Measurements from ENCODE around the gene HDLBP.

Gene HDLBP

GRCh38 chr2:241315093-241315878 is at the start of gene HDLBP:
Gene HDLBP, minus strand, starts transcription at chr2:241315672. Its CDS starts 48,803 bp downstream, at chr2:241266869.
- peak; percentile 99 for DNase-seq (ENCODE audit: low spot score)

DNA sequence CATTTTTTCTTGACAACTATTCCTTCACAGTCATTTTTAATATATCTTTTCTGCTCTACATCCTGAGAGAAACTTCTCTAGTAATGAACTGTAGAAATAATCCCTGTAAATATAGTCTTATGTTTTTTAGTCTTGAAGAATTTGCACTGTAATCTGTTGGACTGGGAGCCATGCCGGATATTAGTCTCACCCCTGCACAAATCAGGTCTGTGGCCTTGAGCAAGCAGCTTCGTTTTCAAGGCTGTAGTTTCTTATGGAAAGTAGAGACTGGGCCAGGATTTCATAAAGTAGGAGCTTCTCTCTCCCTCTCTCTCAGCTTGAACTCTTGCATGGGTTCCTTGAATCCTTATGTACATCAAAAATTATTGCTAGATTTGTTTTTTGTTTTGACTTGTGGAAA is 49.3 kb upstream of the HDLBP start:
- no peak for DNase-seq (ENCODE audit: low spot score)

GRCh38 chr2:241363426-241363825 is 48.0 kb upstream of the HDLBP start:
- DNase-seq (ENCODE audit: low spot score): peak; percentile 34

DNA sequence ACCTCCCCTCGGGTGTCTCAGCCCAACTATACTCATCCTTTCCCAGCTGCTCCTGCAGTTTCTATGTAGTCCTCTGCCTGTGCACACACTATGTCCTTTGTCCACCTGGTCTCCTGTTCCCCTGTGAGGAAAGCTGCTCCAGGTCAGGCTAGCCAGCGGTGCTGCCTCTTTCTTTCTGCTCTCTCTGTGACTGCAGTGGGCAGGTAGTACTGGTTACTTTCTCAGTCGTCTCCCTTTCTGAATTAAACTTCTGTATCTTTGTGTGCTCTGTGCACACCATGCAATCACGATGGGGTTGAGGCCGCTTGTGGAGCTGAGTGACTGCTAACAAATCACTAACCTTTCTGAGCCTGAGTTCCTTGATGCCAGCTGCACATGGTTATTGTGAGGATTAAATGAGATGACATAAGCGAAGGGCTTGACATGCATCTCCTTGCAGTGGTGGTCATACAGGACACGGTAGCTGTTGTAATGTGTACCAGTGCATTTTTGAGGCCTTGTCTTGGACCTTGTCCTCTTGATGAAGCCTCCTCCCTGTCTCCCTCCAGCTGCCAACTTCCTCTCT is 44.1 kb upstream of the HDLBP start:
- no peak for DNase-seq (ENCODE audit: low spot score)

DNA sequence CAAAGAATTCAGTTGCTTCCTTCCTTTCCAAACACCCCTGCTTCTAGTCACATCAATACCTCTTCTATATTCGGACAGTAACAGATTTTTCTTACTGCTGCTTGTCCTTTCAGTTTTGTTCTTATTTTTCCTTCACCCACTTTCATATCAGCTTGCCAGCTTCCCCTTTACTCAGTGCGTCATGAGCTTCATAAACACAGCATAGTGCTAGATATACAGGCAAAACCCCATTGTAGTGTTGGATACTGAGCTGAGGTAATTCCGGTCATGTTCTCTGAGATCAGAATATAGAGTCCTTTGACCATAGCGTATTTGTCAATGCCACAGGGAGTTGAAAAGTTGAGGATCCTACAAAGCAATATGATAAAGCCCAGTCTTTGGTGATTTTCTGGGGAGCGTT is 43.0 kb upstream of the HDLBP start:
- no peak for DNase-seq (ENCODE audit: low spot score)

GRCh38 chr2:241357531-241357930 is 42.1 kb upstream of the HDLBP start:
- DNase-seq (ENCODE audit: low spot score): no peak

GRCh38 chr2:241356871-241357260 is 41.4 kb upstream of the HDLBP start:
- DNase-seq (ENCODE audit: low spot score): no peak

DNA sequence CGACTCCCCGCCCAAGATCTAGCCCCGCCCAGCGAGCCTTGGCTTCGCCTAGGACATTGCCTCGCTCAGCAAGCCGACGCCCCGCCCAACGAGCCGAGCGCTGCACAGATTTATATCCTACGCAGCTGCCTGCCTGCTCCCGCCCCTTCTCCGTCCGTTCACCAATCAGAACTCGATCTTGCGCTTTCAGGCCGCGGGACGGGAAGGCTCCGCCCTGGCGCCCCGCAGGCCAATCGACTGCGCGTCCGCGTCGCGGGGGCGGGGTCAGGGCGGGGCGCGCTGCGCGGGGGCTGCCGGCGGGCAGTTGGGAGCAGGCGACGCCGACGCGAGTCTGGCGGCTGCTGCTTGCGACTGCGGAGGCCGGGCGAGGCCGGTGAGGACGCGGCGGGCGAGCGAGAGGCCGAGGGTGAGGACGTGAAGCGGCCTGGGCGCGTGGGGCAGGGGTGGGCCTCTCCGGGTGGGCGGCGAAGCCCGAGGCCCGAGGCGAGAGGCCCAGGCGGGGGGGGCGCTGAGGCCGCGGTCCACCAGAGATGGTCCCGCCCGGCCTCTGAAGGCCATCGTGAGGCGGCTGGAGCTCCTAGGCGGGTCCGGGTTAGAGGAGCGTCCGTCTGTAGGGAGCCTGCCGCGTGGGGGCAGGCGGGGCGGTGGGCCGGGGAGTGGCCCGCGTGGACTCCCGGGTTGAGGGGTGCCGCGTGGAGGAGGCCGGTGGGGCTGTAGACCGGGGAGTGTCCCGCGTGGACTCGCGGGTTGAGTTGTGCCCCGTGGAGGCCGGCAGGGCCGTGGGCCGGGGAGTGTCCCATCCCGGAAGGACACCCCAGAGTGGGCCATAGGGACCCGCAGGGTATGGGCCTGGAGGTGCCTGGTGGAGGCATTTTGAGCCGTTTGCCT is 40.8 kb upstream of the HDLBP start, which contains the start of gene FARP2:
FARP2 (plus strand) TSS at position 303 of the 888 bp plus-strand sequence. CDS start 16,823 bp downstream, outside the sequence.
- peak; percentile 96 for DNase-seq (ENCODE audit: low spot score)

GRCh38 chr2:241354668-241355658 is 39.5 kb upstream of the HDLBP start:
- no peak for DNase-seq (ENCODE audit: low spot score)

GRCh38 chr2:241352227-241352626 is 36.8 kb upstream of the HDLBP start:
- DNase-seq (ENCODE audit: low spot score): no peak

- no peak for DNase-seq (ENCODE audit: low spot score)
These were observed 36.2 kb upstream of the HDLBP start for GRCh38 chr2:241351640-241352031.

DNA sequence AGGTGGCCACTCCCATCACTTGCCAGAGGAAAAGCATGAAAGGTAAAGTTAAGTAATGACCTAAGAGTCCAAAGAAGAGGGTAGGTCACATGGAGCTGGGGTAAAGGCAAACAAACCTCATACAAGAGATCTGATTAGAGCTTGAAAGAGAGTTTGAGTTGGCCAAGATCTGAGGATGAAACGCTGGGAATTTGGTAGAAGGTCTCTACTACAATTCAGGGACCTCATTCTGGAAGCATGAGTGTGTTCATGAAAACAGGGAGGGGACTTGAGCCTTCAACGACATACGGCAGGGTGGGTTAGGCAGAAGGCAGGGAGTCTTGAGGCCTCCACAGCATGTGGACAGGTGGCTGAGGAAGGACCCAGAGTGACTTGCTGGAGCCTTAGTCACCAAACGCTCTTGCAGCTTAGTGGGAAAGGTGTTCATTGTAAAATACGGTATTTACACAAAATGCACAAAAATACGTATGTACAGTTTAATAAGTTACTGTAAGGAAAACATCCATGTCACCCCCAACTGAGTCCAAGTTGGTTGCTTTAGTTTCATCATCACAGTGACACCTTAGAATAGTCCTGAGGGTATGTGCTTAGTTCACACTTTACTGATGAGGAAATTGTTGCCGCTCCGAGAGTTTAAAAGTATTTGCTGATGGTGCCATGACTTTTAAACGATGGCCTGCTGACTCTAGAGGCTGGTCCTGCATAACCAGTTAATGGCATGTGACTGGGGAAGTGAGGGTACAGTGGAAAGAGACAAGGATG is 35.6 kb upstream of the HDLBP start:
- DNase-seq (ENCODE audit: low spot score): no peak

GRCh38 chr2:241350530-241350877 is 35.0 kb upstream of the HDLBP start:
- no peak for DNase-seq (ENCODE audit: low spot score)

DNA sequence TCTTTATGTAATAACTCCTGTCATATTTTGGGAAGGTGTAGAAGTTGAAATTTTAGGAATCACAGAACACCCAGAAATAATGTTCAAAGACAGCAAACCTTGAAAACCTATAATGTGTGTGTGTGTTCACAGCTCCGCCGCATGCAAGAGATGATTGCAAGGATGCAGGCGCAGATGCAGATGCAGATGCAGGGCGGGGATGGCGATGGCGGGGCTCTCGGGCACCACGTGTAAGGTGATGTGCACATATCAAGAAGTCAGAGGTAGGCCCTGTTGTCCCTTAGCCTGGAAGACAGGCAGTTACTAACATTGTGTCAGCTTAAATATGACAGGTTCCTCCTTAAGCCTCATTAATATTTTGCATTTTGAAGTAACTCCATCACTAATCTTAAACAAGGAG is 34.5 kb upstream of the HDLBP start:
- no peak for DNase-seq (ENCODE audit: low spot score)

- DNase-seq (ENCODE audit: low spot score): no peak
These were observed 29.6 kb upstream of the HDLBP start for GRCh38 chr2:241344925-241345651.

DNA sequence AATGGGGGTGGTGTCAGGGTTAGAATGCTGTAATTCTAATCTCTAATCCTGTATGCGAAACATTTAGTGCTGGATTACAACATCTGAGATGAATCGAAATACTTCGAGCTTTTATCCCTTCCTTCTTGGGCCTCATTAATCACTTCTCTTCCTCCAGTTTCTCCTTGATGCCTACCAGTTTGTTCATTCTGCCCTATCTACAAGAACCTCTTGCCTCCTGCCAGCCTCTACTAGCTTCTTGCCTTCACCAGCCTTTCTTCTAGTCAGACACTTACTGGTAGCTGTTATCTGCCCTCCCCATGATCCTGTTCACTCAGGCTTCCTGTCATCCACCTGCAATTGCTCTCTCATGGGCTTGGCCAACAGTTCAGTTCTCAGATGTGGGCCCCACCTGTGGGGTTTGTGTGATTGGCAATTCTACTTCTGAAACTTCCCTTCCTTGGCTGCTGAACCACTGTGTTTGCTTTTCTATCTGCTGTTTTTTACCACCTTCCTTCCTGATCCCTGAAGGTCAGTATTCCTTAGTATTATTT is 25.2 kb upstream of the HDLBP start:
- DNase-seq (ENCODE audit: low spot score): no peak

DNA sequence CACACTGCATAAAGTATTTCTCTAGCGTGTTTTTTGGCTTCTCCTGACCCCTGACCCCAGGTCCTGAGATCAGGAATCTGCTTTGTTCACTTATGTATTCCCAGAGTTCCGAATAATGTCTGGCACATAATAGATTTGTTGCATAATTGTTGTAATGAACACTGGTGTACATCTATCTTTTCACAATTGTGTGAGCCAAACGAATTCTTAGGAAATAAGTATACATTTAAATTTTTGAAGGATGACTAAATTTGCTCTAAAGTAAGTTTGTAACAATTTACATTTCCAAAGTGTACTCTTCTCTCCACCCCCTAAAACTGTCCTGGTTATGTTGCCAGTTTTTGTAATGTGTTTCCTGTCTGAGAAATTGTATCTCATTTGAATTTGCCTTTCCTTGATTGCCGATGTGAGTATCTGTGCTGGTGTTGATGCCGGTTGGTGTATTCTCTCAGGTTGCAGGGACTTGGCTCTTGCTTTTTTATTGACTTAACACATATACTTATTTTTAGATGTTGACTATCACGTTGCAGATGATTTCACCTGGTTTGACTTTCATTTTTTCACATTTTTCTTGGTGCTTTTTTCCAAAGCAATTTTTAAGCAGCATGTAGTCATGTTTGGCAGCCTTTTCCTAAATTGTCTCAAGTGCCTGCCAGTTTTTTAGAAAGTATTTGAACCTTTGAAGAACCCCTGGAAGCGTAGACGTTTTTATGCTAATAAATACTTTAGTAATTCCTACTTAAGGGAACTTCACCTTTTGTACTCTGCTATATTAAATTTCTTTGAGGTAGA is 24.6 kb upstream of the HDLBP start:
- DNase-seq (ENCODE audit: low spot score): no peak

DNA sequence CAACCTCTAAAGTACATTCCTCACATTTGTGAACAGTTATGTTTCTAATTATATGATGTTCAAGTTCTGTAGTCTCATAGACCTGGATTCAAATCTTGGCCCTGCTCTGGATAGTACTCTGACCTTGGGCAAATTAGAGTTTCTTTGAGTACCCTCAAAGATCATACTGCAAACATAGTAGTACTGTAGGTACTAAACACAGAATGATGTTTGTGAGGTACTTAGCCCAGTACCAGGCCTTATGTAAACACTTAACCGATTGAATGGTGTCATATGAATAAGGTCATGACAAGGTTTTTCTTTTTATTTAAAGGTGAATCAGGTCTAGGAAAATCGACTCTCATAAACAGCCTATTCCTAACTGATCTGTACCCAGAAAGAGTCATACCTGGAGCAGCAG is 19.3 kb upstream of the HDLBP start:
- no peak for DNase-seq (ENCODE audit: low spot score)

- DNase-seq (ENCODE audit: low spot score): no peak
These were observed 15.1 kb upstream of the HDLBP start for GRCh38 chr2:241330616-241330981.

Measured in AG08395 (cell line).